ENCODE results near the gene KRTAP5-6.

- no peak for TF ChIP-seq CTCF (IDR thresholded peaks at IDR 0.05; ENCODE audit: low read length)
- no peak for TF ChIP-seq EZH2 (IDR thresholded peaks at IDR 0.05; ENCODE audit: borderline replicate concordance, low read length)
Measured at GRCh38 chr11:1656061-1656441, 40.9 kb upstream of the KRTAP5-6 start.
